ENCODE measurements around the gene RSBN1.
"Not testable (repeated sequence)": the region's sequence is repeated elsewhere in the genome, so short reads cannot be mapped to it uniquely, and the experiment has no call there.

The RSBN1 gene

GRCh38 chr1:113811888-113812660 lies at the start of gene RSBN1:
RSBN1 (minus strand) TSS chr1:113812476; CDS start chr1:113812412, 64 bp downstream.
- peak; percentile 100 for DNase-seq

DNA sequence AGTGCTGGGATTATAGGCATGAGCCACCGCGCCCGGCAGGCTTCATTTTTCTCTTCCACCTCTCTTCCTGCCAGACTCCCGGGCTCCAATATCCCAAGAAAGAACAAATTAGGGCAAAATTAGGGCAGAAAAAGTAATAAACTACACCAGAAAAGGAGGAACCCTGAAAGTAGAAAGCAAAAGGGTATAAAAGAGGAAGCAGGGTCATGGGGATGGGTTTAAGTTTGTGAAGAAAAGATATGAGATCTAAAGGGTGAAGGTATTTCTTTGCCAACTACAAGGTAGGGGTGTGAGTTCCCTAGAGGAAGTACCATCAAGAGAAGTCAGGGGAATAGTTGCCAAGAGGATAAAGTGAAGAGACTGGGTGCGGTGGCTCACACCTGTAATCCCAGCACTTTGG lies 49.4 kb upstream of the RSBN1 start:
- no peak for DNase-seq

DNA sequence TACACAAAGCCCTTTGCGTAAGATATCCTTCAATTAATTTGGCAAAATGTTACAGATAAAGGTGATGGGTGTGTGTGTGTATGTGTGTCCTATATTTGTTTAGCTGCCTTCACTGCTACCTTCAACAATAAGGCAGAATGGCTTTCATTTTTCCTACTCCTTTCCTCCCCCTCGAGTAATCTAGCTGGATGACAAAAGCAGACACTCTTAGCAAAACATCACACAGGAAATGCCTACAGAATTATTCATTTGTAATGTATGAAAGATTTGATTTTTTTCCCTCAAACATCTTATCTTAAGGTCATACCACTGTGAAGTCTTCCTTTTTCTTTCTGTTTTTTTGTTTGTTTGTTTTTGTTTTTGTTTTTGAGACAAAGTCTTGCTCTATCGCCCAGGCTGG lies 48.6 kb upstream of the RSBN1 start:
- no peak for DNase-seq

GRCh38 chr1:113859478-113860175 lies 47.4 kb upstream of the RSBN1 start:
- DNase-seq = no peak

DNA sequence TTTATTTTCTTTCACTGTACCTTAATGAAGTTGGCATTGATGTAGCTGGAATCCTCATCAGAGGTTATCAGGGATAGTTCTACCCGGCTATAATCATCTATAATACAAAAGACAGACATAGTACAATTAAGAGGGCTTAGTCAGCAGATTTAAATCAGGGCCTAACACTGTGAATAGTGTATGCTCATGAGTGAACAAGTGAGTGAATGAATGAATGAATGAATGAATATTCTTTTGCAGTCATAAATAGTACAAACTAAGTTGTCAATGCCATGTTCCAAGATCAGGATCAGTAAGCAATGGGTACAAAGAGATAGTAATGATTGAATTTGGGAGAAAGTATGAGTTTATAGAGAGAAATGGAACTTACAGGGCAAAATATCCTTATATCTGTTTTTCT lies 46.7 kb upstream of the RSBN1 start:
- no peak for DNase-seq

DNA sequence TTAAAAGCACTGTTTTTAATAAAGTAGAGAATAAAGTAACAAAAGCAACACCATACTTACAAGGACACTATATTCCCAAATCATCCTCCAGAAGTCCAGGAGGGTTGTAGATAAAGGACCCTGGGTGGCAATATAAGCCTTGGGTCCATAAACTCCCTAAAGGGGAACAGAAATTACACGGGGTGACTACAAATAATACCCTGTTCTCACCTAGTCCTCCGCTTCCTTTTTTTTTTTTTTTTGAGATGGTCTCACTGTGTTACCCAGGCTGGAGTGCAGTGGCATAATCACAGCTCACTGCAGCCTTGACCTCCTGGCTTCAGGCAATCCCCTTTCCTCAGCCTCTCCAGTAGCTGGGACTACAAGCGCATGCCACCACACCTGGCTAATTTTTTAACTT lies 46.1 kb upstream of the RSBN1 start:
- DNase-seq = no peak

- DNase-seq = no peak
Measured at GRCh38 chr1:113857776-113858175, 45.5 kb upstream of the RSBN1 start.

DNA sequence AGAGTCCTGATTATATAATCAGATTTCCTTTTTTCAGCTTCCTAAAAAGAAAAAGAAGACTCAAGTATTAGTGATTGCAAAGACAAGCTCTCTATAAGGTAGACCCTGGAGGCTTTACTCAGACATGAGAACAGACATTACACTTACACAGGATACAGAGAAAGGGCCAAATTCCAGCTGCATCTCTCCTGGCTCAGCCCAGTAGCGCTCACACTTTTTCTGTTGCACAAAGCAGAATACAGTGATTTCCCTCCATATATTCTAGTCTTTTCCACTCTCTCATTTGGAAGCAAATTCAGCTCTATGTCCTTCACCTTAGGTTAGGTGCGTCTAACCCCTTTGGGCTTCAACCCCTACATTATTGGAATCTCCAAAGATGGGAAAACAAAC lies 44.1 kb upstream of the RSBN1 start:
- DNase-seq = no peak

DNA sequence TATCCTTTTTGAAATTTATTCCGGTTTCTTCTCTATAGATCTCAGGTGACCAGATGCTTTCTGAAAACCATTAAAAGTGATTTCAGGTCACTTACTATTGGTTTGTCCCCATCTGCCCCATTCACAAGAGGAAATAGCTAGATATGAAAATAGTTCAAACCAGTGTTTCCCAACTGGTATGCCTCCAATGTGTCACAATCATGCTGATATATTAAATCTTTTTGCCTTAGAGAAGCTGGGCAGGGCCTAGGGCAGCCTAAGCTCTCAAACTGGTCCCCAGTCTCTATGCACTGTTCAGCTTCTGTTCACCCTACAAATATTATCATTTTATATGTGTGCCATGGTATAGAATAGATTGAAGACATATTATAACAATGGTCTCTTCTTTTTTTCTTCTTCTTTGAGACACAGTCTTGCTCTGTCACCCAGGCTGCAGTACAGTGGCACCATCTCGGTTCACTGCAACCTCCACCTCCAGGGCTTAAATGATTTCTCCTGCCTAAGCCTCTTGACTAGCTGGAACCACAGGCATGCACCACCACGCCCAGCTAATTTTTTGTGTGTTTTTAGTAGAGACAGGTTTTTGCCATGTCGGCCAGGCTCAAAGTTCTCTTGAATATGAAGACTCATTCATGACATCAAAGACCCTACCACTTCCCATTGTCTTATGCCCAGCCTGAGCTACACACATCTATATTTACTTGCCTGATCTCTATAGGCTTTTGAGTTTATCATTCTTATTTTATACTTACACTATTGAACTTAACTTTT lies 43.5 kb upstream of the RSBN1 start:
- DNase-seq = no peak

- no peak for DNase-seq
Measured at GRCh38 chr1:113854234-113854633, 42.0 kb upstream of the RSBN1 start.

DNA sequence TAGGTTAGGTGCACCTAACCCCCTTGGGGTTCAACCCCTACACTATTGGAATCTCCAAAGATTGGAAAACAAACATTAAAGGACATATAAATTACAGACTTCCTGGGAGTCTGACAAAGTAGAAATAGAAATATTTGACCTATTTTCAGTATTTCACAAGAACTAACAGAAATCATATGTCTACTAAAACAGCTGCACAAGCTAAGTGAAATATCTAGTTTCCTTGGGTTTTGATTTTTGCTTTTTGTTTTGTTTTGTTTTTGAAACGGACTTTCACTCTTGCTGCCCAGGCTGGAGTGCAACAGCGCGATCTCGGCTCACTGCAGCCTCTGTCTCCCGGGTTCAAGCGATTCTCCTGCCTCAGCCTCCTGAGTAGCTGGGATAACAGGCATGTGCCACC lies 40.4 kb upstream of the RSBN1 start:
- DNase-seq = not testable (repeated sequence)

GRCh38 chr1:113850127-113850796 lies 38.0 kb upstream of the RSBN1 start:
- DNase-seq = no peak

GRCh38 chr1:113849072-113849471 lies 36.8 kb upstream of the RSBN1 start:
- no peak for DNase-seq

DNA sequence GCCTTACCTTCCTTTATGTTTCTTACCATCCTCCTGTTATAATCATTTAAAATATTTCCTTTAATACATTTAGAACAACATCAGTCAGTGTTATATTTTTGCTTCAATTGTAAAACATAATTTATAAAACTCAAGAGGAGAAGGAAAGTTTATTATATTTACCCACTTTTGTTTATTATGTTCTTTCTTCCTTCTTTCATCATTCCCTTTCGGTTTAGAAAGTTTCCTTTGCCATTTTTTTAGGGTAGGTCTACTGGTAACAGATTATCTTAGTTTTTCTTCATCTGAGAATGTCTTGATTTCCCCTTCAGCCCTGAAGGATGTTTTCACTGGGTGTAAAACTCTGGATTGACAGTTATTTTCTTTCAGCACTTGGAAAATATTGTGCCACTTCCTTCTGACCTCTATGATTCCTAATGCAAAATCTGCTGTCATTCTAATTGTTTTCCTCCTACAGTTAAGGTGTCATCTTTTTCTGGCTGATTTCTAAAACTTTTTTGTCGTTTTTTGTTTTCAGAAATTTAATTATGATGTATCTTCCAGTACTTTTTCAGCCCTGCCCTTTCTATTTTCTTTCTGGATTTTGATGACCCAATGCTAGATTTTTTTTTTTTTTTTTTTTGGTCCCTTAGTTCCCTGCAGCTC lies 34.2 kb upstream of the RSBN1 start:
- DNase-seq = no peak

- no peak for DNase-seq
Measured at GRCh38 chr1:113836534-113836933, 24.3 kb upstream of the RSBN1 start.

DNA sequence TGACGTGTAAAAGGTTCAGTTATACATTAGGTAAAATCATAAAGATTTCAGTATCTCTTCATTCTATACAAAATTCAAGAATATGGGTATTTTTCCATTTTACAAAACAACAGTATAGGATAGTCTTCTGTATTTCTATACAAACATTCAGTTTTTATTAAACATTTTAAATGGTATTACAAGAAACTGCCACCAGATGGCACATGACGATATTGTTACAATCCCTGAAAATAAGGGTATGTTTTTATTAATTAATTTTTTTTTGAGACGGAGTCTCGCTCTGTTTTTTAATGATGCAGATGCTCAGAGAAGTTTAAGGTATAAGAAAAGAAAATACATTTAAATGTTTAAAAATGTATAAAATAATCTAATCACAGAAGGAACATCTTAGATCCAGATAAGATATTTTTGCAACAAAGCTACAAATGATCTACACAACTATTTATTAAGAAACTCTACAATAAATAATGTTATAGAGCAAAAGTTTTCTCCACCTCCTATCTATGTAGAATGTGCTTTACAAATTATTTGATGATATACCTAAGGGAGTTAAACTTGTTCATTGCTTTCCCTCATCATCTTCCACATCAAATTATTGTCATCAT lies 23.5 kb upstream of the RSBN1 start:
- no peak for DNase-seq

DNA sequence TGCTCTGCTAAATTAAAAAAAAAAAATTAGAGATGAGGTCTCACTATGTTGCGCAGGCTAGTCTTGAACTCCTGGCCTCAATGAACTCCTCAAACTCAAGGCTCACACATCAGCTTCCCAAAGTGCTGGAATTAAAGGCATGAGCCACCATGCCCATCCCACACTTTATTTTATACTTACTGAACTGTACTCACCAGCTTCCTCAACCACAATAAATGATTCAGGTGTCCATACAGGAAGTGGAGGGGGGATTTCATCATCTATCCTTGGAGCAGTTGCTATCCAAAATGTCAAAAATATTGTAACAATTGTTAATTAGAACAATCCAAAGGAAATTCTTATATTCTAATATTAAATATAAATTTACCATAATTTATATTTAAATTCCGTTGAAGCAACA lies 22.4 kb upstream of the RSBN1 start:
- DNase-seq = no peak

- DNase-seq = no peak
Measured at GRCh38 chr1:113830039-113830438, 17.8 kb upstream of the RSBN1 start.

GRCh38 chr1:113821916-113822315 lies 9.6 kb upstream of the RSBN1 start:
- DNase-seq = no peak

- no peak for DNase-seq
Measured at GRCh38 chr1:113818578-113818977, 6.3 kb upstream of the RSBN1 start.

GRCh38 chr1:113813218-113813617 lies 942 bp upstream of the RSBN1 start:
- DNase-seq = no peak

- peak; percentile 45 for DNase-seq
Measured at GRCh38 chr1:113812661-113813135, 422 bp upstream of the RSBN1 start.

Measured in left hindlimb (tissue), 1 donor.